MM.1S (cell line): ENCODE results near the gene ARFGEF3.

ENCODE experiments used
- DNase-seq: peaks from one replicate; pipeline ENCODE4 v3.0.0-alpha.2; 2015
- H2AFZ ChIP-seq: fragments of 300-600 bp; sonication (generic); 2 replicates; pipeline ENCODE4 v1.6.0; 2016; ENCODE audit warnings: antibody characterized with exemption, low read length
- H3F3A ChIP-seq: fragments of 300-600 bp; sonication (generic); 2 replicates; pipeline ENCODE4 v1.6.1; 2016; ENCODE audit warnings: mild to moderate bottlenecking, antibody characterized with exemption, low read length, moderate library complexity, mixed read lengths; ENCODE audit not compliant: insufficient read depth
- H3K27ac ChIP-seq: fragments of 300-600 bp; sonication (generic); 2 replicates; pipeline ENCODE4 v1.5.1; 2016; ENCODE audit warnings: mild to moderate bottlenecking, low read length
- H3K27me3 ChIP-seq: fragments of 300-600 bp; sonication (generic); replicated peaks from 2 replicates; pipeline ENCODE4 v1.6.0; 2016; ENCODE audit warnings: low read length; ENCODE audit not compliant: insufficient read depth
- H3K36me3 ChIP-seq: fragments of 300-600 bp; sonication (generic); replicated peaks from 2 replicates; pipeline ENCODE4 v1.6.1; 2016; ENCODE audit warnings: mild to moderate bottlenecking, low read length, mixed read lengths; ENCODE audit not compliant: insufficient read depth
- H3K4me1 ChIP-seq: fragments of 300-600 bp; sonication (generic); 2 replicates; pipeline ENCODE4 v1.6.1; 2016; ENCODE audit warnings: low read length, mixed read lengths
- H3K4me2 ChIP-seq: fragments of 300-600 bp; sonication (generic); 2 replicates; pipeline ENCODE4 v1.6.0; 2016; ENCODE audit warnings: low read depth, low read length
- H3K4me3 ChIP-seq: fragments of 300-600 bp; sonication (generic); 2 replicates; pipeline ENCODE4 v1.5.1; 2016; ENCODE audit warnings: low read length, mixed read lengths
- H3K79me2 ChIP-seq: fragments of 300-600 bp; sonication (generic); 2 replicates; pipeline ENCODE4 v1.6.1; 2016; ENCODE audit warnings: mixed run types, low read length, mixed read lengths
- H3K9ac ChIP-seq: fragments of 300-600 bp; sonication (generic); 2 replicates; pipeline ENCODE4 v1.6.1; 2016; ENCODE audit warnings: low read length, mixed read lengths
- H3K9me2 ChIP-seq: fragments of 300-600 bp; sonication (generic); replicated peaks from 2 replicates; pipeline ENCODE4 v1.6.1; 2016; ENCODE audit warnings: mild to moderate bottlenecking, low read length, mixed read lengths; ENCODE audit not compliant: insufficient read depth
- H3K9me3 ChIP-seq: fragments of 300-600 bp; sonication (generic); replicated peaks from 2 replicates; pipeline ENCODE4 v1.6.1; 2016; ENCODE audit warnings: mild to moderate bottlenecking, low read length, mixed read lengths; ENCODE audit not compliant: insufficient read depth
- H4K20me1 ChIP-seq: fragments of 300-600 bp; sonication (generic); 2 replicates; pipeline ENCODE4 v1.6.1; 2016; ENCODE audit warnings: mild to moderate bottlenecking, low read length, moderate library complexity, mixed read lengths; ENCODE audit not compliant: insufficient read depth
- CTCF ChIP-seq: fragments of 300-600 bp; sonication (generic); IDR thresholded peaks from 2 replicates; pipeline ENCODE4 v1.5.1; 2016; ENCODE audit warnings: antibody characterized with exemption, low read length, mixed read lengths
- EZH2 ChIP-seq: fragments of 300-600 bp; sonication (generic); optimal IDR thresholded peaks from 2 replicates; pipeline ENCODE3; 2017; ENCODE audit warnings: low read depth, mild to moderate bottlenecking, antibody characterized with exemption, low read length, mixed read lengths
- EZH2phosphoT487 ChIP-seq: fragments of 300-600 bp; sonication (generic); IDR thresholded peaks from 2 replicates; pipeline ENCODE4 v1.6.1; 2018; ENCODE audit warnings: antibody characterized with exemption, low read length

The ARFGEF3 gene

GRCh38 chr6:138142806-138143205 is 18.9 kb upstream of the ARFGEF3 start:
- H3K9ac ChIP-seq: no peak overlapping the region
- DNase-seq: no peak
- H3K9me2 ChIP-seq: no peaks in the 10 kb centered on the region
- no peaks in the 10 kb centered on the region for H3K79me2 ChIP-seq
- H3K4me1 ChIP-seq: peaks cover 13% of the 10 kb centered on the region; the same call in 1 of the 2 replicates
- peaks cover 10% of the 10 kb centered on the region; the same call in 1 of the 2 replicates for H3F3A ChIP-seq
- no peaks in the 10 kb centered on the region for H4K20me1 ChIP-seq
- H3K4me2 ChIP-seq: no peak overlapping the region
- TF ChIP-seq EZH2 (no peak), EZH2phosphoT487 (no peak), CTCF (no peak)
- H3K4me3 ChIP-seq: no peak overlapping the region
- H3K27ac ChIP-seq: no peak overlapping the region
- no peaks in the 10 kb centered on the region for H3K36me3 ChIP-seq
- H3K27me3 ChIP-seq: no peaks in the 10 kb centered on the region
- no peaks in the 10 kb centered on the region for H3K9me3 ChIP-seq
- H2AFZ ChIP-seq: no peak overlapping the region

GRCh38 chr6:138145402-138145801 is 16.3 kb upstream of the ARFGEF3 start:
- no peaks in the 10 kb centered on the region for H3K36me3 ChIP-seq
- DNase-seq: peak; percentile 71
- no peaks in the 10 kb centered on the region for H3K27me3 ChIP-seq
- H3K4me2 ChIP-seq: peak overlapping the region; percentile 68
- no peaks in the 10 kb centered on the region for H4K20me1 ChIP-seq
- H3K4me1 ChIP-seq: peaks cover 13% of the 10 kb centered on the region; the same call in 1 of the 2 replicates
- H3K27ac ChIP-seq: peak overlapping the region; percentile 21; the same call in 1 of the 2 replicates
- H2AFZ ChIP-seq: peak overlapping the region; percentile 15
- H3K79me2 ChIP-seq: no peaks in the 10 kb centered on the region
- H3K9ac ChIP-seq: no peak overlapping the region; the same call in 1 of the 2 replicates
- H3K9me2 ChIP-seq: no peaks in the 10 kb centered on the region
- peak overlapping the region; percentile 47; the same call in 1 of the 2 replicates for H3K4me3 ChIP-seq
- peaks cover 10% of the 10 kb centered on the region; the same call in 1 of the 2 replicates for H3F3A ChIP-seq
- no peaks in the 10 kb centered on the region for H3K9me3 ChIP-seq
- no peak for TF ChIP-seq EZH2phosphoT487
- no peak for TF ChIP-seq EZH2
- TF ChIP-seq CTCF: no peak

- Histone ChIP-seq H3K79me2 (no peaks in the 10 kb centered on the region), H4K20me1 (no peaks in the 10 kb centered on the region), H3K9me2 (no peaks in the 10 kb centered on the region), H3F3A (peaks cover 10% of the 10 kb centered on the region; the same call in 1 of the 2 replicates), H3K4me2 (no peak overlapping the region), H2AFZ (no peak overlapping the region), H3K9ac (no peak overlapping the region), H3K36me3 (no peaks in the 10 kb centered on the region), H3K27me3 (no peaks in the 10 kb centered on the region), H3K9me3 (no peaks in the 10 kb centered on the region), H3K4me3 (no peak overlapping the region), H3K27ac (no peak overlapping the region), H3K4me1 (peaks cover 13% of the 10 kb centered on the region; the same call in 1 of the 2 replicates)
- no peak for TF ChIP-seq CTCF
- TF ChIP-seq EZH2phosphoT487: no peak
- TF ChIP-seq EZH2: no peak
- no peak for DNase-seq
Measured at GRCh38 chr6:138146544-138146943, 15.2 kb upstream of the ARFGEF3 start.
